Duodenal mucosa (tissue), 2 donors: Measurements from ENCODE around the gene KRTAP4-16.
"Not testable (repeated sequence)": the region's sequence is repeated elsewhere in the genome, so short reads cannot be mapped to it uniquely, and the experiment has no call there.

Experiments used
- H3K27ac ChIP-seq: one replicate; pipeline ENCODE4 v1.7.0; 2013; ENCODE audit warnings: low read depth, low read length
- H3K27me3 ChIP-seq, 2 donors: one replicate each; pipeline ENCODE4 v1.7.0; 2013; ENCODE audit warnings: low read length in 2 of 2, control low read depth in 1 of 2; ENCODE audit not compliant: insufficient read depth in 2 of 2, control insufficient read depth in 1 of 2
- H3K36me3 ChIP-seq, 2 donors: one replicate each; pipeline ENCODE4 v1.7.0; 2013; ENCODE audit warnings: low read length in 2 of 2, control low read depth in 1 of 2; ENCODE audit not compliant: insufficient read depth in 2 of 2, control insufficient read depth in 1 of 2
- H3K4me1 ChIP-seq, 2 donors: one replicate each; pipeline ENCODE4 v1.7.0; 2013; ENCODE audit warnings: low read length in 2 of 2, control low read depth in 1 of 2; ENCODE audit not compliant: insufficient read depth in 2 of 2, control insufficient read depth in 1 of 2
- H3K4me3 ChIP-seq, 2 donors: one replicate each; pipeline ENCODE4 v1.7.0; 2013; ENCODE audit warnings: low read length in 2 of 2, low read depth in 1 of 2
- H3K9ac ChIP-seq, 2 donors: one replicate each; pipeline ENCODE4 v1.7.0; 2013; ENCODE audit warnings: low read length in 2 of 2, low read depth in 1 of 2
- H3K9me3 ChIP-seq, 2 donors: one replicate each; pipeline ENCODE4 v1.7.0; 2013; ENCODE audit warnings: low read length in 2 of 2, control low read depth in 1 of 2; ENCODE audit not compliant: control insufficient read depth in 1 of 2

The KRTAP4-16 gene

GRCh38 chr17:41118721-41119120 lies 16.7 kb upstream of the KRTAP4-16 start:
- Histone ChIP-seq H3K36me3 (no peaks in the 10 kb centered on the region), H3K27ac (no peak overlapping the region), H3K27me3 (peaks cover 0 to 8% of the 10 kb centered on the region in 2 donors), H3K4me1 (no peaks in the 10 kb centered on the region), H3K4me3 (no peak overlapping the region), H3K9me3 (no peaks in the 10 kb centered on the region), H3K9ac (no peak overlapping the region)

DNA sequence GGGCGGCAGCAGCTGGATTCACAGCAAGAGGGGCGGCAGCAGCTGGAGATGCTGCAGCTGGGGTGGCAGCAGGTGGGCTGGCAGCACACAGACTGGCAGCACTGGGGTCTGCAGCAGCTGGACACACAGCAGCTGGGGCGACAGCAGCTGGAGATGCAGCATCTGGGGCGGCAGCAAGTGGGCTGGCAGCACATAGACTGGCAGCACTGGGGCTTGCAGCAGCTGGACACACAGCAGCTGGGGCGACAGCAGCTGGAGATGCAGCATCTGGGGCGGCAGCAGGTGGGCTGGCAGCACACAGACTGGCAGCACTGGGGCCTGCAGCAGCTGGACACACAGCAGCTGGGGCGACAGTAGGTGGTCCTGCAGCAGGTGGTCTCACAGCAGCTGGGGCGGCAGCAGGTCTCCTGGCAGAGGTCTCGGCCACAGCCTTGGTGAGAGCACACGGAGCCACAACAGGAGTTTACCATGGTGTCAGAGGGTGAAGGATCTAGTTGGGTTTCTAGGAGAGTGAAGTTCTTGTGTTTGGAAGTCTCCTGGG lies 15.9 kb upstream of the KRTAP4-16 start, which contains the start of gene KRTAP4-11:
Gene KRTAP4-11 (minus strand): TSS at position 528 of the 541 bp plus-strand sequence. CDS start 58 bp downstream, at position 470.
- not testable (repeated sequence) for H3K4me3 ChIP-seq, H3K36me3 ChIP-seq, H3K9ac ChIP-seq, H3K4me1 ChIP-seq, H3K27ac ChIP-seq, H3K9me3 ChIP-seq, H3K27me3 ChIP-seq

- Histone ChIP-seq H3K9ac (no peak overlapping the region), H3K4me1 (no peaks in the 10 kb centered on the region), H3K4me3 (no peak overlapping the region), H3K27ac (no peak overlapping the region), H3K27me3 (peaks cover 0 to 8% of the 10 kb centered on the region in 2 donors), H3K9me3 (no peaks in the 10 kb centered on the region), H3K36me3 (no peaks in the 10 kb centered on the region)
Observed at GRCh38 chr17:41116297-41116696, 14.3 kb upstream of the KRTAP4-16 start.

GRCh38 chr17:41111151-41111885 lies 9.3 kb upstream of the KRTAP4-16 start:
- H3K9ac ChIP-seq = no peak overlapping the region
- no peaks in the 10 kb centered on the region for H3K36me3 ChIP-seq
- no peak overlapping the region for H3K27ac ChIP-seq
- H3K4me3 ChIP-seq = no peak overlapping the region
- no peaks in the 10 kb centered on the region for H3K9me3 ChIP-seq
- H3K27me3 ChIP-seq = peaks cover 0 to 8% of the 10 kb centered on the region in 2 donors
- H3K4me1 ChIP-seq = no peaks in the 10 kb centered on the region

- H3K4me1 ChIP-seq, H3K9me3 ChIP-seq, H3K36me3 ChIP-seq, H3K4me3 ChIP-seq, H3K27ac ChIP-seq, H3K27me3 ChIP-seq, H3K9ac ChIP-seq: not testable (repeated sequence)
Observed at GRCh38 chr17:41108728-41109386, 6.8 kb upstream of the KRTAP4-16 start.

DNA sequence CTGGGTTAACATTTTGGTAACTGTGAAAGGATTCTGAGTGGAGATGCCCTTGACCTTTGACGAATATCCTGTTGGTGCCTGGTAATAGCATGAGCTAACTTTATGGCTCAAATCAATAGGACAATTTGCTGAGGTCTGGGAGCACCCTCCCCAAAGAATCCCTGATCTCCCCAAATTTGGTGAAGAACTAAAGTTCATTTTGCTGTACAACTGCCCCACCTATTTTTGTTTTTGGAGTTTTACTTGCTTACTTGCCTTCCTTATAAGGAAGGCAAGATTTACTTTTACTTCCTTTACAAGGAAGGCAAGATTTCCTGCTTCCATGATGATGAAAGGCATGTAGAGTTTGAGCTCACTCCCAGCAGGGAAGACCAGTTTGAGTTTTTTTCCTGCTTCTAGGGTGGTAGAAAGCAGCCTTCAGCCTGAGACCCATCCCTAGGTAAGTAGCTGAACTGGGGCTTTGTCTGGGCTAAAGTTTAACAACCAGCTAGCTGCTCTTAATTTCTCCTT lies 6.0 kb upstream of the KRTAP4-16 start:
- H3K27me3 ChIP-seq = no peaks in the 10 kb centered on the region
- no peak overlapping the region for H3K9ac ChIP-seq
- no peaks in the 10 kb centered on the region for H3K36me3 ChIP-seq
- no peaks in the 10 kb centered on the region for H3K9me3 ChIP-seq
- no peaks in the 10 kb centered on the region for H3K4me1 ChIP-seq
- no peak overlapping the region for H3K4me3 ChIP-seq
- H3K27ac ChIP-seq = no peak overlapping the region

GRCh38 chr17:41105347-41105746 lies 3.3 kb upstream of the KRTAP4-16 start, which contains the start of gene KRTAP4-9:
Gene KRTAP4-9 (plus strand): TSS chr17:41105389. CDS start chr17:41105389, 0 bp downstream.
- H3K9me3 ChIP-seq, H3K36me3 ChIP-seq, H3K9ac ChIP-seq, H3K4me1 ChIP-seq, H3K27ac ChIP-seq, H3K27me3 ChIP-seq, H3K4me3 ChIP-seq: not testable (repeated sequence)

DNA sequence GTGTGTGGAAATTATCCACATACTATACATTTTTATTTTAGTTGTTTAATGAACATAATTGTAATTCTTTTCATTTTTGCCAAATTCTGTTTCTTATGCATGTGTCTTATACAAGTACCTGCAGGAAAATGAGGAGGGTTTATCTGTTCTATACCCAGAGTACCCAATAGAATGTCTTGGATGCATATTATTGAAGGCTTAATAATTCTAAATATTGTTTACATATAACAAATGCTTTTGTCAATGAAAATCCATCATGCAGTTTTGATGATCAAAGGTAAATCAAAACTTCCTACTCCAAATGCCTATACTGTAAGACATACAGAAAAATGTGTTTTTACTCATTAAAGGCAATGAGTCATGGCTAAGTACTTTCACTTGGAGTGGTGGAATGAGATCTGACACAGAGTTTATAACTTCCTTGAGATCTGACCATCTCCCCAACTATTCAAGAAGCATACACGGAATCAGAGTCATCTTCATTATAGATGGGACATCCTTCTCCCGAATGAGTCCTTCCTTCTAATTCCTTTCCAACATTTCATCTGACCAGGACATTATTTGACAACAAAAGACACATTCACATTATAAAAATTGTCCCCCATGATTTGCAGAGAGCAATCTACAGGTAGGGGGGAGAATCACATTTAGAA lies 2.5 kb upstream of the KRTAP4-16 start:
- H3K9ac ChIP-seq, H3K9me3 ChIP-seq, H3K4me1 ChIP-seq: not testable (repeated sequence)

DNA sequence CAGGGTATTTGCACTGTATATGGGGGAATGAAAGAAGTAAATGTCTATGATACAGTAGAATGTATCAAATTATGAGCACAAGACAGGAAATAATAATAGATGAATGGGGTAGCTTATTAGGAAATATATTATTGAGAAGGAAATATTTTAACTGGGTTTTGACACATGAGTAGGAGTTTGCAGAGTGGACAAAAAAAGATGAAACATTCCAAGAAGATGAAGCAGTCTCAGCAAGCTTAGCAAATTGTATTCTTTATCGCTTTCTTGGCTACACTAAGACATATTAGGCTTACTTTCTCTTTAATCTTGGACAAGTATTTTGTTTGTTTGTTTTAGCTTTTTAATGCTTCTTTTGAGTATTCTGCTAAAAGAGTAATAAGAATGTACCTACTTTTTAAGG lies 1.9 kb upstream of the KRTAP4-16 start:
- no peak overlapping the region for H3K4me3 ChIP-seq
- H3K36me3 ChIP-seq = no peaks in the 10 kb centered on the region
- H3K9me3 ChIP-seq = no peaks in the 10 kb centered on the region
- no peaks in the 10 kb centered on the region for H3K27me3 ChIP-seq
- H3K9ac ChIP-seq = no peak overlapping the region
- no peak overlapping the region for H3K27ac ChIP-seq
- H3K4me1 ChIP-seq = no peaks in the 10 kb centered on the region

More for the DNA sequence above, 2.5 kb upstream of the KRTAP4-16 start:
- not testable (repeated sequence) for H3K36me3 ChIP-seq, H3K27me3 ChIP-seq, H3K4me3 ChIP-seq, H3K27ac ChIP-seq
